Head of caudate nucleus (tissue), 42 donors: ENCODE data around the gene OPN4.
"Not testable (repeated sequence)": the region's sequence is repeated elsewhere in the genome, so short reads cannot be mapped to it uniquely, and the experiment has no call there.

Experiments
- DNase-seq, 42 donors: peaks; one replicate each; pipeline versions ENCODE4 v3.0.0 to v3.0.0-alpha.2; 2020 to 2021; ENCODE audit warnings: mixed read lengths in 7 of 42
- intact Hi-C: fragments of 100-400 bp; cut with DNase I; formaldehyde crosslinking; loops from one replicate; pipeline ENCODE4 v1.15.0; 2022

The OPN4 gene, protein sequence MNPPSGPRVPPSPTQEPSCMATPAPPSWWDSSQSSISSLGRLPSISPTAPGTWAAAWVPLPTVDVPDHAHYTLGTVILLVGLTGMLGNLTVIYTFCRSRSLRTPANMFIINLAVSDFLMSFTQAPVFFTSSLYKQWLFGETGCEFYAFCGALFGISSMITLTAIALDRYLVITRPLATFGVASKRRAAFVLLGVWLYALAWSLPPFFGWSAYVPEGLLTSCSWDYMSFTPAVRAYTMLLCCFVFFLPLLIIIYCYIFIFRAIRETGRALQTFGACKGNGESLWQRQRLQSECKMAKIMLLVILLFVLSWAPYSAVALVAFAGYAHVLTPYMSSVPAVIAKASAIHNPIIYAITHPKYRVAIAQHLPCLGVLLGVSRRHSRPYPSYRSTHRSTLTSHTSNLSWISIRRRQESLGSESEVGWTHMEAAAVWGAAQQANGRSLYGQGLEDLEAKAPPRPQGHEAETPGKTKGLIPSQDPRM

DNA sequence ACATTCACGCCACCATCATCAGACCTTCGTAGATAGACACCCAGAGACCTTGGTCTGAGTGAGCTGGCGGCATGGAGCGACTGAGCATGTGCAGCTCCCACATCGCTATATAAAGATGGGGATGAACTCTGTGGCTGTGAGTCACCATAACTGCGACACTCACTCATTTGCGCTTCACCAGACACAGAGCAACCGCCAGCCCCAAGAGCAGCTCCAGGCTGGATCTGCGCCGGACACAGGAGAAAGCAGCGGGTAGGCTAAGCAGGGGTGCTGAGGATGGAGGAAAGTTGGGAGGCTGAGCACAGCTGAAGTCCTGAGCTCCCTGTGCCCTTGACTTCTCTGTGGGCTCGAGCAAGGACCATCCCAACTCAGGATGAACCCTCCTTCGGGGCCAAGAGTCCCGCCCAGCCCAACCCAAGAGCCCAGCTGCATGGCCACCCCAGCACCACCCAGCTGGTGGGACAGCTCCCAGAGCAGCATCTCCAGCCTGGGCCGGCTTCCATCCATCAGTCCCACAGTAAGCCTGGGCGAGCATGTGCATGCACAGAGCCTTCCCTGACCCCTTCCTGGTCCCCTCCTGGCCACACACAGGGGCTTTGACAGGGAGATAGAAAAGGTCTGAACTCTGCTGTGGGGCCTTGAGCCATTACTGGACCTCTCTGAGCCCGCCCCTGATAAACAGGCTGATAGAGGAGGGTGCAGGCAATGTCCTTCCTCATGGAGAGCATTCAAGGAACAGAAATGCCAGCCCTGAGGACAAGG is at the start of gene OPN4:
Gene OPN4 (plus strand): TSS at position 137 of the 762 bp plus-strand sequence. CDS start 237 bp downstream, at position 374.
- peak in 20 of 42 donors; percentile 16 to 69 (median 50) for DNase-seq
- intact Hi-C loops, result no loop called here

GRCh38 chr10:86607674-86608073 is 46.7 kb upstream of the OPN4 start:
- intact Hi-C loops, result no loop called here

GRCh38 chr10:86609920-86610319 is 44.4 kb upstream of the OPN4 start:
- no peak for DNase-seq
- intact Hi-C loops, result no loop called here

More at GRCh38 chr10:86607674-86608073, 46.7 kb upstream of the OPN4 start:
- no peak for DNase-seq

DNA sequence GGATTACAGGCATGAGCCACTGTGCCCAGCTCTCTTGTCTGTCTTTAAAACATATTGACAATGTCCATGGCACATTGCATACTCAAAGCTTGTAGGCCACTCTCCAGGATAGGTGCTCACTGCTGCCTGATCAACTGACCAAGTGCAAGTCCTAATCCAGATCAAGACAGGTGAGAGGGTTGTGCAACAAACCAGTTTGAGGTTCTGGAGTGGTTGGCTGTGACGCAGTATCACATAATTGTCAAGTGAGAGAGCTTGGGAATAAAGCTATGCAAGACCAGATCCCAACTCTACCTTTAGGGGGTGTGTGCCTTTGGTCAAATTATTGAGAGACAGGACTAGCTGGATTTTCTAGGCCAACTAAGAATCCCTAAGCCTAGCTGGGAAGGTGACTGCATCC is 43.0 kb upstream of the OPN4 start:
- DNase-seq, result no peak
- intact Hi-C loops, result no loop called here

- DNase-seq, result no peak
- intact Hi-C loops, result no loop called here
These were observed 41.3 kb upstream of the OPN4 start for GRCh38 chr10:86613096-86613495.

DNA sequence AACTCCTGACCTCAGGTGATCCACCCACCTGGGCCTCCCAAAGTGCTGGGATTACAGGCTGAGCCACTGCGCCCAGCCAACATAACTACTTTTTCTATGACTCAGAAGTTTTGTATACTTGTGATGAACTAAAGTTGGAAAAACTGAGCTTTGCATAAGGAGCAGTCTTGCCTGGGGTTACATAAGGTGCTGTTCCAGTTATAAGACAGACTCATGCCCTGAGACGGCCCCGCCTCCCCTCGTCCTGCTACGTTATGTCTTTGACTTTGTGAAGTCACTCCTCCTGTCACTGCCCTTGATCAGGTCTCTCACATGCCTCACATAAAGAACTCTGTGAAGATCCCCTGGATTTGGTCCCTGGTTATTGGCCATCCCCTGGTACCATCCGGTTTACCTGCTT is 40.4 kb upstream of the OPN4 start:
- intact Hi-C loops, result no loop called here
- peak in 6 of 42 donors; percentile 13 to 60 (median 41) for DNase-seq

DNA sequence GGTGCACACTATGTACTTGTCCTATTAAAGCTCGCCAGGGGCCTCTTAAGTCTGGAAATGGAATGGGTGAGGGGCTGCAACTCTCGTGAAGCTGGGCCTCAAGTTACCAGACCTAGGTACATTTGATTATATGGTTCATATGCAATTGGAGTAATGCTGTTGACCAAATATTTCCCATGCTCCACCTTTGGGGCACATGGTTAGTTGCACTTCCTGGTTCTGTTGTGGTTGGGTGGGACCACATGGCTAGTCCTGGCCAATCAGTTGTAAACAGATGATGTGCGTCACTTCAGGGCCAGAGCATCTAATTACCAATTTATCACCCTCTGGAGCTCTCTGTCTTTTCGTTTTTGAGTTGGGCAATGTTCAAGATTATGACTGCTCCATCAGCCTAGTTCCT is 39.5 kb upstream of the OPN4 start:
- no peak for DNase-seq
- intact Hi-C loops, result no loop called here

GRCh38 chr10:86617278-86617677 is 37.1 kb upstream of the OPN4 start:
- intact Hi-C loops, DNase-seq: not testable (repeated sequence)

DNA sequence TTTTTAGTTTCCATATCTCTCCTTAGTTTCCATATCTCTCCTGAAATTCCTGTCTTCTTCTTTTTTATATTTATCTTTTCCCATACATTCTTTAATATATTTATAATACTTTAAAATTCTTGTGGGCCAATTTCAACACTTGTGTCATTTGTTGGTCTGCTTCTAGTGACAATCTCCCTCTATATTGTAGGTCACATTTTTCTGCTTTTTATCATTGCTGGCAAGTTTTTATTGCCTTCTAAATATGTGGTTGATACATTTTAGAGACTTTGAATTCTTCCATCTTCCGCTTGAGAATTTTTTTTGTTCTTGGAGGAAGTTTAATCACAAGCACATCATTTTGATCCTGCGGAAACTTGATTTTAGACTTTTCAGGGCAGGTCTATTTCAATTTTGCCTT is 26.0 kb upstream of the OPN4 start:
- intact Hi-C loops, result no loop called here
- no peak for DNase-seq

- DNase-seq, result no peak
- intact Hi-C loops, result no loop called here
These were observed 24.3 kb upstream of the OPN4 start for GRCh38 chr10:86630079-86630478.

DNA sequence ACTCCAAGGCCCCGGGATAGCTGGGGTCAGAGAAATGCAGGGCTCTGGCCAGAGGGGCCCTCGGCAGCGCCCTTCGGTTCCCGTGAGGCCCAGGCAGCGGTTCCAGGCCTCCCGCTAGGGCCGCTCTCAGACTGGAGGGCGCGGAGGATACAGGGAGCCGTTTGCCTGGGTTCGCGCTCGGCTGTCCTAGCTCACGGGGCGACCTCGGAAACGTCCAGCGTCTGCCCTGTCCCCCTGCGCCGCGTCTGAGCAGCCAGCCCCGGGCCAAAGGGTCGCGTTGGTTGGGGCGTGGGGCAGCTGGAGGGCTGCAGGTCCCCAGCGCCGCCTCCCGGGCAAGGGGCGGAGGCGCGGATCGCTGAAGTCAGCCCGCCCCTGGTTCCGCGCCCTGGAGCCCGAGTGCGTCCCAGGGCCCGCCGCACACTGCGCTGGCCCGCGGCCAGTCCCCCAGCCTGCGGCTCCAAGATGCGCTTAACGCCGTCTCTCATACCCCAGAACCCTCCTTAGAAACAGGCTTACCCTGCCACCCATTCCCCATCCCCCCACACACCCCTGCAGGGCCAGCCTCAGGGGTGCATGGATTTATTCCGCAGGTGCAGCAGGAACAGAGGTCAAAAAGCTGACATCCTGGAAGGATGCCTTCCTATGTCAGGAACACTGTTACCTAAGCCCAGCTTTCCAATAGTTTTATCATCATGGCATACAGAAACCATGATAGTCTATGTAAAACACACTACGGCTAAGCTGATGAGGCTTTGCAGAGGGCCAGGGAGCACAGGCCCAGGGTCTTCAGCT is 22.1 kb upstream of the OPN4 start:
- peak in 25 of 42 donors; percentile 23 to 66 (median 42) for DNase-seq
- intact Hi-C loops, result no loop called here

- intact Hi-C loops, result no loop called here
- DNase-seq, result no peak
These were observed 21.4 kb upstream of the OPN4 start for GRCh38 chr10:86632951-86633350.

- peak in 1 of 42 donors; percentile 33 for DNase-seq
- intact Hi-C loops, result no loop called here
These were observed 18.9 kb upstream of the OPN4 start for GRCh38 chr10:86635402-86635801.

DNA sequence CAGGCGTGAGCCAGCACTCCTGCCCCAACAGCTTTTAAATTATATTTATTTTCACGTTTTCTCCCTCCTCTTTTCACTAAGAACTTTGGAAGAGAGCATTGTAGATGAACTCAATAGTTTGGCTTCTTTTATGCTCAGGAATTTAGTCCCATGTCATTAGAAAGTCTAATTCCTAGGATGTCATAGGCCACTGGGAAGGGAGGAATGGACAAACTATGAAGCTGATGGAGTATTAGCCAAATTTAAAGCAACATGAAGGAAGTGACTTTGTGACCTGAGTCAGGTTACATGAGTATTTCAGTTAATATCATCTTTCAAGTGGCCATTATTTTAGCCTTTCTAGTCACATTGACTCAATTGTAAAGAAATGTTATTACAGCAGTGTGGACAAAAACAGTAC is 18.0 kb upstream of the OPN4 start:
- DNase-seq, result no peak
- intact Hi-C loops, result no loop called here

DNA sequence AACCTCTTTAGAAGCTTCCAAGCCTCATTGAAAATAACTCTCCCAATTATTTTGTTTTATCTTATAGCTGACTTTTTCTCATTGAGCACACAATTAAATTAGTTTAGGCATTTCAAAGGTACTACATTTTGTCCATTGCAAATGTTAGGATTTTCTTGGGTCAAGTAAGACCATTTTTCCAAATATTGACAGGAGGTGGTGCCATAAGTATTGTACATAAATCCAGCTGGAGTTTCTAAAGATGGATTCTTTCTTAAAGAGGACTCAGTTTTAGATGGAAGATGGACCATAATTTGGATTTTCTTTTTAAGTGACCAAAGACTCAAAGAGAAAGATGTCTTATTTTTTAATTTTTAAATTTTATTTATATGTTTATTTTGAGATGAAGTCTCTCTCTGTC is 12.3 kb upstream of the OPN4 start:
- peak in 2 of 42 donors; percentile 37 to 40 for DNase-seq
- intact Hi-C loops, result no loop called here

DNA sequence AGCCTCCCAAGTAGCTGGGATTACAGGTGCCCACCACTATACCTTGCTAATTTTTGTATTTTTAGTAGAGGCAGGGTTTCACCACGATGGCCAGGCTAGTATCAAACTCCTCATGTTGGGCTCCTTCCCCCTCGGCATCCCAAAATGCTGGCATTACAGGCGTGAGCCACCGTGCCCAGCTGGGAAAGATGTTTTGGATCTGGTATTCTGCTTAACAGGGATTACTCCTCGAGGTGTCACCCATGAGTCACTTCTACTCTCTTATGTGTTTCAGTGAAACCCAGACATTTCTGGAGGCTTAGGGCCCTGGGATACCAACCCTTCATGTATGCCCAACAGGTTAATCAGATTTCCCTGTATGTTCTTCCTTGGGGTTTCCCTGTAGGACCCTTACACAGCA is 11.8 kb upstream of the OPN4 start:
- peak in 3 of 42 donors; percentile 30 to 45 (median 38) for DNase-seq
- intact Hi-C loops, result no loop called here

DNA sequence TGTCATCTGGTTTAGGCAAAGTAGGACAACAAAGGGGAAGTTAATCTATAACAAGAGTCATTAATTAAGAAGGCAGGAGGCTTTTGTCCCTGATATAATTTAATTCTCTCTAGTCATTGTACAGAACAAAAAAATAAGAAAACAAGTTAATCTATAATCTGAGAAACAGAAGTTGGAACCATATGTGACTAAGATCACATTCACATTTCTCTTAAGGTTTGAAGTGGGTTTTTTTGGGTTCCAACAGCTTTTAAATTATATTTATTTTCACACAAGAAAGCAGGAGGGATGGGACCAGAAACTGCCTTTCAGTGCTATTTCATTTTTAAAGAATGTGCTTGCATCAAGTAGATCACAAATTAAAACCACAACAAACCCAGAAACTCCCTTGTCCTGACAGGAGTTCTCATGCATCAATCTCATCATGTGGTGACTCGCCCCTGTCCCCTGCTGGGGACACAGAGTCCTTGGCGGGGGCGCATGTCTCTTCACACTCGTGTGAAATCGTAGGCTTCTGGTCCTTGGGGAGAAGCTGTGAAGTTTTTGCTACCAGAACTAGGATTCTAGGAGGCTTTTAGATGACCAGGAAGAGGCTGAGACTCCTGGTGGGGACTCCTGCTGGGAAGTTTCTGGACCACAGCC is 10.1 kb upstream of the OPN4 start:
- intact Hi-C loops, result no loop called here
- DNase-seq, result peak in 2 of 42 donors; percentile 13 to 41

DNA sequence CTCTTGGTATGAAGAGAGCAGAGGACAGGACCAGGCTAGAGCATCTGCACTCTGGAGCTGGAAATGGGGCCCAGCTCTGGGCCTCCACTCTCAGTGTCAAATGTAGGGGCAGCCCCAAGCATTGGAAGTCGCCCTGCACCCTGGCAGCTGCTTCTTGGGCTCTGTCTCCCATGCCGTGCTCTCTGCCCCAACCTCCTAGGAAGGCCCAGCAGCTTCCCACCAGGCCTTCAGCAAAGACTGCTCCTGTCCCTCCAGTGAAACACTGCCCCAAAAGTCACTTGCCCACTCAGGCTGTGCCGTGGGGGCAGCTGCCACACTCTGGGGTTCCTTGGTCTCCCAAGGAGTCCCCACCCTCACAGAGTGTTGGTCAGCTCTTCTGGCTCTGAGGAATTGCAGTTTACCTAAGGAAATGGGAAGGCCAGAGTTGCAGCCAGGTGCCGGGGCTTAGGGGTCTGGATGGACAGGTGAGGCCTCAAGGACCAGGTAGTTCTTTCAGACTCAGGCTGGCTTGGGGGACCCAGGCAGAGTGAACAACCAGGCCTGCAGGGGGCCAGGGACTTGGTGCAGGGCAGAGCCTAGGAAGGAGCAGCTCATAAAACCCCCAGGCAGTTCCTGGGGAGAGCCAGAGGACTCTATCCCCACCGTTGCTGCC is 9.4 kb upstream of the OPN4 start:
- intact Hi-C loops, result no loop called here
- DNase-seq, result peak in 2 of 42 donors; percentile 6 to 12
